Erythroblast (primary cell): ENCODE results near the gene CSNK2A3.

Experiments used
- GATA1 ChIP-seq: IDR thresholded peaks from 2 replicates; pipeline ENCODE4 v1.6.1; 2011; ENCODE audit warnings: low read depth, mild to moderate bottlenecking, control low read depth, low read length, moderate library complexity
- POLR2A ChIP-seq: IDR thresholded peaks from 2 replicates; pipeline ENCODE4 v1.6.1; 2011; ENCODE audit warnings: mild to moderate bottlenecking, low read length

GRCh38 chr11:11387207-11387606, 34.2 kb upstream of the CSNK2A3 start:
- TF ChIP-seq POLR2A (no peak), GATA1 (no peak)
